ENCODE data around the gene EDN1. TPM values are rescaled to one million over a fixed set of nuclear protein-coding genes. Genes with fewer than 3 reads are reported as not detected.

Gene EDN1
- total and polyA plus RNA-seq, 7 donors: 3.9 to 9.8 (median 6.4) TPM

DNA sequence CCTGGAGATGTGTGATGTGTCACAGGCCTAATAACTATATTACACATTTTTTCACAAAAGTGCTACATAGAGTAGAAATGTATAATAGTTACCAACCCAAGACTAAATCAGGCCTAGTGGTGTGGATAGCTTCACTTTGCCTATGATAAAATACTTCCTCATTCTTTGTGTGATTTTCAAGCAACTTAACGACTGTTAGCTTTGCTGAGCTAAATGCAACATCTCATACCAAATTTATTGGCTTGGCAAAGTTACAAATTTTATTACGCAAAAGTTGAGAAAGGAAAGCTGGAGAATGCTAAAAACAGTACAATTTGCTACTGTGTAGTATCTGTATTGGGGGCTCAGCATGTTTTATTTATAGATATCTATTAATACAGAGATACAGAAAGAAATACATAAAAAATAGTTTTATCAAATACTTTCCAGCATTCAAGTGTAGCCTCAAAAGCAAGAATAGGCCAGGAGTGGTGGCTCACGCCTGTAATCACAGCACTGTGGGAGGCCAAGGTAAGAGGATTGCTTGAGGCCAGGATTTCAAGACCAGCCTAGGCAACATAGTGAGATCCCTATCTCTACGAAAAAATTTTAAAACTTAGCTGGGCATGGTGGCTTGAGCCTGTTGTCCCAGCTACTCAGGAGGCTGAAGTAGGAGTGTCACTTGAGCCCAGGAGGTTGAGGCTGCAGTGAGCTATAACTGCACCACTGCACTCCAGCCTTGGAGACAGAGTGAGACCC is 3.6 kb upstream of the EDN1 start:
- Histone ChIP-seq H3K4me3 (no peak overlapping the region), H3K9me3 (no peaks in the 10 kb centered on the region), H3K4me1 (peaks cover 0 to 20% (median 11%) of the 10 kb centered on the region in 4 donors), H3K27ac (peak overlapping the region in 2 of 4 donors; percentile 8 to 15), H3K27me3 (no peaks in the 10 kb centered on the region), H3K36me3 (no peaks in the 10 kb centered on the region)
- intact Hi-C loops (cut with DNase I): no loop called here
- WGBS, 2 donors: 36 to 62% methylated on average over 4 of the region's 4 CpGs
- DNase-seq: no peak
- TF ChIP-seq POLR2AphosphoS5 (IDR thresholded peaks at IDR 0.05): peak in 3 of 4 donors; percentile 13 to 50 (median 23)
- TF ChIP-seq, protein P1, sequence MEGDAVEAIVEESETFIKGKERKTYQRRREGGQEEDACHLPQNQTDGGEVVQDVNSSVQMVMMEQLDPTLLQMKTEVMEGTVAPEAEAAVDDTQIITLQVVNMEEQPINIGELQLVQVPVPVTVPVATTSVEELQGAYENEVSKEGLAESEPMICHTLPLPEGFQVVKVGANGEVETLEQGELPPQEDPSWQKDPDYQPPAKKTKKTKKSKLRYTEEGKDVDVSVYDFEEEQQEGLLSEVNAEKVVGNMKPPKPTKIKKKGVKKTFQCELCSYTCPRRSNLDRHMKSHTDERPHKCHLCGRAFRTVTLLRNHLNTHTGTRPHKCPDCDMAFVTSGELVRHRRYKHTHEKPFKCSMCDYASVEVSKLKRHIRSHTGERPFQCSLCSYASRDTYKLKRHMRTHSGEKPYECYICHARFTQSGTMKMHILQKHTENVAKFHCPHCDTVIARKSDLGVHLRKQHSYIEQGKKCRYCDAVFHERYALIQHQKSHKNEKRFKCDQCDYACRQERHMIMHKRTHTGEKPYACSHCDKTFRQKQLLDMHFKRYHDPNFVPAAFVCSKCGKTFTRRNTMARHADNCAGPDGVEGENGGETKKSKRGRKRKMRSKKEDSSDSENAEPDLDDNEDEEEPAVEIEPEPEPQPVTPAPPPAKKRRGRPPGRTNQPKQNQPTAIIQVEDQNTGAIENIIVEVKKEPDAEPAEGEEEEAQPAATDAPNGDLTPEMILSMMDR (IDR thresholded peaks at IDR 0.05): no peak

GRCh38 chr6:12288211-12288618 is 1.9 kb upstream of the EDN1 start:
- TF ChIP-seq POLR2AphosphoS5 (IDR thresholded peaks at IDR 0.05): no peak
- TF ChIP-seq POLR2A (IDR thresholded peaks at IDR 0.05): no peak
- TF ChIP-seq, protein P1 (IDR thresholded peaks at IDR 0.05): no peak
- no peak for TF ChIP-seq EP300 (IDR thresholded peaks at IDR 0.05)
- Histone ChIP-seq H3K27me3 (no peaks in the 10 kb centered on the region), H3K27ac (no peak overlapping the region), H3K9me3 (no peaks in the 10 kb centered on the region), H3K36me3 (no peaks in the 10 kb centered on the region), H3K4me3 (no peak overlapping the region), H3K4me1 (peaks cover 0 to 27% (median 12%) of the 10 kb centered on the region in 4 donors)
- WGBS, 2 donors: 69 to 88% methylated on average over 13 of the region's 13 CpGs
- DNase-seq: no peak
- intact Hi-C loops (cut with DNase I): loop anchor here (2.0 kb wide), 1 partner anchor 315 kb away; no protein-coding TSS in a partner anchor

GRCh38 chr6:12288914-12289313 is 1.2 kb upstream of the EDN1 start:
- Histone ChIP-seq H3K36me3 (no peaks in the 10 kb centered on the region), H3K27ac (peak overlapping the region in 2 of 4 donors; percentile 64 to 80), H3K4me3 (no peak overlapping the region), H3K4me1 (peaks cover 0 to 27% (median 12%) of the 10 kb centered on the region in 4 donors), H3K9me3 (no peaks in the 10 kb centered on the region), H3K27me3 (no peaks in the 10 kb centered on the region)
- WGBS, 2 donors: 64 to 71% methylated on average over 3 of the region's 3 CpGs
- intact Hi-C loops (cut with DNase I): loop anchor here (2.0 kb wide), 1 partner anchor 314 kb away; no protein-coding TSS in a partner anchor
- no peak for TF ChIP-seq POLR2A (IDR thresholded peaks at IDR 0.05)
- TF ChIP-seq EP300 (IDR thresholded peaks at IDR 0.05): no peak
- TF ChIP-seq, protein P1 (IDR thresholded peaks at IDR 0.05): no peak
- TF ChIP-seq POLR2AphosphoS5 (IDR thresholded peaks at IDR 0.05): no peak
- no peak for DNase-seq

DNA sequence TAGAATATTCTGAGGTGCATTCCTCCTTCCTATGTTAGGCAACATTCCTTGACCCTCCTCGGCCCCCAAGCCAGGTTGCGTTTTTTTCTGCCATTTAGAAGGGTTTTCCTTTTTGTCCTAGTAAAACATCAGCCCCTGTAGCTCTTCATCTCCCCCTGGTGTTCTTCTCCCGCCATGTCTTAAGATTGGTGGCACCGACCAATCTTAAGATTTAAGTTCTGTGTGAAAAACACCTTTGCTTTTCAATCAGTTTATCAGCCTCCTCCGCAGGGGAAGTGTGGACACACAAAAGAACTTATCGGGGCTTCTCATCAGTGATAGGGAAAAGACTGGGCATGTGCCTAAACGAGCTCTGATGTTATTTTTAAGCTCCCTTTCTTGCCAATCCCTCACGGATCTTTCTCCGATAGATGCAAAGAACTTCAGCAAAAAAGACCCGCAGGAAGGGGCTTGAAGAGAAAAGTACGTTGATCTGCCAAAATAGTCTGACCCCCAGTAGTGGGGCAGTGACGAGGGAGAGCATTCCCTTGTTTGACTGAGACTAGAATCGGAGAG is 719 bp upstream of the EDN1 start:
- Histone ChIP-seq H3K9me3 (no peaks in the 10 kb centered on the region), H3K4me3 (peak overlapping the region; percentile 32 to 53 (median 50)), H3K4me1 (peaks cover 0 to 27% (median 12%) of the 10 kb centered on the region in 4 donors), H3K27me3 (no peaks in the 10 kb centered on the region), H3K27ac (peak overlapping the region; percentile 64 to 80 (median 72)), H3K36me3 (no peaks in the 10 kb centered on the region)
- WGBS, 2 donors: 1 to 4% methylated on average over 13 of the region's 13 CpGs
- DNase-seq: no peak
- intact Hi-C loops (cut with DNase I): loop anchor here (2.0 kb wide), 1 partner anchor 313 kb away; no protein-coding TSS in a partner anchor
- TF ChIP-seq POLR2A (IDR thresholded peaks at IDR 0.05) (no peak), POLR2AphosphoS5 (IDR thresholded peaks at IDR 0.05) (no peak), EP300 (IDR thresholded peaks at IDR 0.05) (no peak)
- TF ChIP-seq, protein P1 (IDR thresholded peaks at IDR 0.05): peak; percentile 28 to 88 (median 76)

Measured in sigmoid colon (tissue), 7 donors.